Kidney glomerular epithelial cell (primary cell): Measurements from ENCODE around the gene FYCO1.
A peak's percentile ranks its signal among the peaks of the same experiment; 100 is the strongest.
"Not testable (repeated sequence)": the region's sequence is repeated elsewhere in the genome, so short reads cannot be mapped to it uniquely, and the experiment has no call there.

Experiments
- DNase-seq: peaks from one replicate; lab custom pipeline; 2025; lab: John Stamatoyannopoulos, UW

The FYCO1 gene

GRCh38 chr3:45995236-45996192 lies at the start of gene FYCO1:
Gene FYCO1 (minus strand): TSS chr3:45995824. CDS start chr3:45984910, 10,914 bp downstream.
- DNase-seq: peak; percentile 69

GRCh38 chr3:46038916-46039315 lies 43.3 kb upstream of the FYCO1 start:
- no peak for DNase-seq

- not testable (repeated sequence) for DNase-seq
Observed at GRCh38 chr3:46038071-46038470, 42.4 kb upstream of the FYCO1 start.

GRCh38 chr3:46036191-46036590 lies 40.6 kb upstream of the FYCO1 start:
- no peak for DNase-seq

- no peak for DNase-seq
Observed at GRCh38 chr3:46031747-46032146, 36.1 kb upstream of the FYCO1 start.

GRCh38 chr3:46031269-46031668 lies 35.6 kb upstream of the FYCO1 start:
- no peak for DNase-seq

- no peak for DNase-seq
Observed at GRCh38 chr3:46030626-46031025, 35.0 kb upstream of the FYCO1 start.

- no peak for DNase-seq
Observed at GRCh38 chr3:46029953-46030543, 34.4 kb upstream of the FYCO1 start.

- DNase-seq: no peak
Observed at GRCh38 chr3:46027736-46028397, 32.2 kb upstream of the FYCO1 start.

GRCh38 chr3:46027021-46027705 lies 31.5 kb upstream of the FYCO1 start, which contains the start of gene XCR1:
Gene XCR1 (minus strand): TSS chr3:46027483. CDS start chr3:46021947, 5,536 bp downstream.
- DNase-seq: no peak

GRCh38 chr3:46025139-46025538 lies 29.5 kb upstream of the FYCO1 start:
- no peak for DNase-seq

- DNase-seq: no peak
Observed at GRCh38 chr3:46024131-46024530, 28.5 kb upstream of the FYCO1 start.

GRCh38 chr3:46022909-46023785 lies 27.5 kb upstream of the FYCO1 start:
- no peak for DNase-seq

GRCh38 chr3:46021516-46021915 lies 25.9 kb upstream of the FYCO1 start:
- no peak for DNase-seq

GRCh38 chr3:46020766-46021510 lies 25.3 kb upstream of the FYCO1 start:
- no peak for DNase-seq

GRCh38 chr3:46019707-46020106 lies 24.1 kb upstream of the FYCO1 start:
- no peak for DNase-seq

- DNase-seq: no peak
Observed at GRCh38 chr3:46017720-46018119, 22.1 kb upstream of the FYCO1 start.

GRCh38 chr3:46013316-46014094 lies 17.9 kb upstream of the FYCO1 start:
- no peak for DNase-seq

GRCh38 chr3:46012246-46012645 lies 16.6 kb upstream of the FYCO1 start:
- DNase-seq: no peak
